ENCODE measurements around the gene RASA2. TPM values are rescaled to one million over a fixed set of nuclear protein-coding genes. Genes with fewer than 3 reads are reported as not detected.
A peak's percentile ranks its signal among the peaks of the same experiment; 100 is the strongest.

The RASA2 gene
- total RNA-seq, 1 donor from 2014 or later = 10.0 TPM

DNA sequence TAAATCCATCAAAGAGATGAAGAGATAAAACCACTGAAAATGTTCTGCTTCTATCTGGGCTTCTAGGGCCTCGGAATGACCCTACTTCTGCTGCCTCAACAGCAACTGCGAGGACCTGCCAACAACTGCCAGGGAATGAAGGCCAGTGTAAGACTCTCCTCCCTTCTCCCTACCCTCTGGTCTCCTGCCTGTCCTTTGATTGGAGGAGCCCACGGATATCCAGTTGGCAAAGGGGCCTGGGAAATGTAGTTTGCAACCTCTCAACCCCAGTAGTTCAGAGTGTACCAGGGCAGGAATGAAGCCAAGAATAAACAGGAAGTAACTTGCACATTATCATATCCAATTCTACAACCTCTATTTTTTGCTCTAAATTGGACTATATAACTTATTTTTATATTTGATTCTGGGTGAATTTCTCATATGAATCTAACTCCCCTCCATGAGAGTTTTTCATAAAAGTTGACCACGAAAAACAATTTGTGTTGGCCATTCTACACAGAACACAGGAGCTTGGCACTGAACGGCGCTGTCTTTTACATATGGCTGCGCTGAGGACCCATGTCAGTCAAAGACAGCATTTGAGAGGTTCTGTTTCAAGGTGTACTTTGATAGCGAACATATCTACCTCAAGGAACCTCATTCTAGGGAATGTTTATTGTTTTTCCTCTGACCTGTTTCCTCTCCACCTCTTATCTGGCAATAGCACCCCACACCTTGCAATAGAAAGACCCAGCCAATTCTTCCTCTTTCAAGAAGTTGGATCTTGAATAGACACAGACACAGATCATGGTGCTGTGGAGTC lies 160.1 kb downstream of the RASA2 start:
- peak; percentile 56 for DNase-seq (ENCODE audit: low spot score)

- DNase-seq (ENCODE audit: low spot score) = no peak
Measured at GRCh38 chr3:141647562-141647915, 160.7 kb downstream of the RASA2 start.

DNA sequence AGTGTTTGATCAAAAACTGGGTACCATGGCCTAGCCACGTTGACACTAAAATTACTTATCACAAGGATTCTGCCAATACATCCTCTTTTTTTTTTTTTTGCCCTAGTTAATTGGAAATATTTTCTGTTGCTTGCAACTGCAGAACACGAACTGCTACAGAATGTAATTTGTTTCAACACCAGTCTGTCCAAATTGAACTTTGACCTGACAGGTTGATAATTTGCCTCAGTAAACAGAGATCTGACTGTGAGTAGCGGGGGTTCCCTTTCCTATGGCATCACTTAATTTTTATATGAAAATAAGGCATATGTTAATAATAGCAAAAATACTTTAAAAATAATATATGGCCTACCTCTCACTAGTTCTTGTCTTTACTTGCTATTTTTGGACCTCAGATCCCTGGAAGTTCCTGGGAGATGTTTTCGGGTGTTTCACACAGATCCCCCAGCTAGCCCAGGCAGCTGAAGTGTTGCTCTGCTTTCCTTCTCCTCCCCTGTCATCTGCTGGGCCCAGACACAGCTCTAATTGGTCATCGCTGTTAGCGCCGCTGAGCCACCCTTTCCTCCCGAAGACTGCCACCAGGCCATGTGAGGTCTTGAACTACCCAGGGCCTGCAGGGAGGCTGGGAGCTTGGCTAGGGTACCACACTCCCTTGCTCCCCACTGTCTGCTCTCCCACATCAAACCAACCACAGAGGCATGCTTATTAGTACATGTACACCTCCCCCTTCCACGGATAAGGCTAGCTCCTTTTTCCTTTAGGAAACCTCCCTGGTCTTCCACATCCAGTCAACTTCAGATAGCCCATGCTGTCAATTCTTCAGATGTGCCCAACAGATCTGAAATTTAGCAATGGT lies 161.5 kb downstream of the RASA2 start:
- DNase-seq (ENCODE audit: low spot score) = no peak

DNA sequence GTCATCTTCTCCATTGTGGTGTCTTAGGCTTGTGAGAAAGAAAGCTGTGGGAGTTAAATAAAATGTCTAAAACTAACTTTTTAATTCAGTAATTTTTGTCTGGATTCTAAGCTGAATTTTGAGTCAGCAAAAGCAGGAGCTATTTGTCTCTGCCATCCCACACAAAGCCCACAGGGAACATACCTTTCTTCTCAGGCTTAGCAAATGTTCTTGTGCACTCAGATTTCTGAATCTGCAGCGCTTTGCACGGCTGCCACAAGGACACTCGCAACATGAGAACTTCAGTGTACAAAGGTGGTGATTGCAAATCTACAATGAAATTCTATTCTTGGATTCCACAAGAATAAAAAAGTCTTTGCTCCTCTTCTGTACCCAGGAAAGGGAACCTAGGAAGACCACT lies 163.0 kb downstream of the RASA2 start:
- no peak for DNase-seq (ENCODE audit: low spot score)

- no peak for DNase-seq (ENCODE audit: low spot score)
Measured at GRCh38 chr3:141650783-141651182, 164.0 kb downstream of the RASA2 start.

DNA sequence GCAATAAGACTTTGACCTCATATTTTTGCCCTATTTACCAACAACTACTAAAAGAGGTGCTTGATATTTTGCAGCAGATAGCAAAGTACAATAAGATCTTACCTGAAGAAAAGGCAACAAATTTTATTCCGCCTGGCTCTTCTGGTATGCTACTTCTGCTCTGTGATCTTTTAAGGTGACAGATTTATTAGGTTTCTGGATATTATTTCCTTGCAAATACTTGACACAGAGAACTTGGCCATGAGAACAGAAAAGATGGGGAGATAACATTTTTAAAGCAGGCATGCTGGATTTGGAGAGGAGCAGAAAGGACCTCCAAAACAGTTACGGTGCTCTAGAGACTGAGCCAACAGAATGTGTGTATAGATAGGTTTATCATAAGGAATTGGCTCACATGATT lies 164.6 kb downstream of the RASA2 start:
- no peak for DNase-seq (ENCODE audit: low spot score)

DNA sequence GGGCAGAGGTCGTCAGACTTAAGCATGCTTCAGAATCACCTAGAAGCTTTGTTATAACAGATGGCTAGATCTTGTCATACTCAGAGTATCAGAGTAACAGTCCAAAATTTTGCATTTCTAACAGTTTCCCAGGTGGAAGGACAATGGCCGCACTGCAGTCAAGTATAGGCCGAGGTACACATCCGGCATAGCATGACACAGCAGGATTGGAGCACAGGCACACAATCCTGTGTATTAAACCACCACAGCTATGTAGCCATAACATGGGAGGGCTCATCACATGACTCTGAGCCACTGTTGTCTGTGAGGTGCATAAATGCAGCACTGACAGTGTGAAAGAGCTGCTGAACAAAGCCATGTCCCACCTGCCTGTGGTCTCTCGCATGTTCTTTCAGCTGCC lies 165.5 kb downstream of the RASA2 start:
- no peak for DNase-seq (ENCODE audit: low spot score)

DNA sequence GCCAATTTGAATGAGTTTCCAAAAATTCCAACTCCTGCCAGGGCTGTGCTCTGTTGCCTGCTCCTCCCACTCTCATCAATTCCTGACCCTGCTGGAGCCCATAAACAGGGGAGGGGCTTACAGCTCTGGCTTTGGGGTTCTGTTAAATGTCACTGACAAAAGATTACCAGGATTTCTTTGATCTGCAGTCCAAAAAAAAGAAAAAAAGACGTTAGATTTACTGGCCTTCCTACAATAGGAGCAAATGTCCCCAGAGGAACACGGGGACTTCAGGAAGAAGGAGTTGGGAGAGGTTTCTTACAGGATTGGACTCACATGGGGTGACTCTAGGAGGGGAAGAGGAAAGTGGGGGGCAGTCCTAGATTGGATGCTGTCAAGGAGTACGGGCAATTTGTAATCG lies 167.0 kb downstream of the RASA2 start:
- DNase-seq (ENCODE audit: low spot score) = no peak

GRCh38 chr3:141655801-141656200 lies 169.0 kb downstream of the RASA2 start:
- no peak for DNase-seq (ENCODE audit: low spot score)

DNA sequence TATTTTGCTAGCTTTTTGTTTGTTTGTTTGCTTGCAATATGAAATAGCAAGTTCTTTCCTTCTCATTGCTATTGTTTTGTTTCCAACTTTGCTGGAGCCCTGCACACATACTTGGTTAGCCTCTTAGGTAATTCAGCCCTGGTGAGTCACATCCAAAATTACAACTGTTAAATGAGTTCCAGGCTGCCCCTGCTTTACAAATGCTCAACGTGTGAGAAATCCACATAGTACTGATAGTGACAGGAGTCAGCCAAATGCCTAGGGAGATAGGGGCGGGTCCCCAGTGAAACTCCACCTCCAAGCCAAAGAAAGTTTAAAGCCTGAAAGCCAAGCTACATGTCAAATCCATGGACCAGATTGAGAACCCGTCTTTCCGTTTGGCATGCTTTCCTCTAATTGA lies 169.9 kb downstream of the RASA2 start:
- DNase-seq (ENCODE audit: low spot score) = no peak

- DNase-seq (ENCODE audit: low spot score) = no peak
Measured at GRCh38 chr3:141657516-141657915, 170.7 kb downstream of the RASA2 start.

GRCh38 chr3:141659821-141660613 lies 173.2 kb downstream of the RASA2 start:
- DNase-seq (ENCODE audit: low spot score) = peak; percentile 37

- no peak for DNase-seq (ENCODE audit: low spot score)
Measured at GRCh38 chr3:141660614-141660947, 173.8 kb downstream of the RASA2 start.

DNA sequence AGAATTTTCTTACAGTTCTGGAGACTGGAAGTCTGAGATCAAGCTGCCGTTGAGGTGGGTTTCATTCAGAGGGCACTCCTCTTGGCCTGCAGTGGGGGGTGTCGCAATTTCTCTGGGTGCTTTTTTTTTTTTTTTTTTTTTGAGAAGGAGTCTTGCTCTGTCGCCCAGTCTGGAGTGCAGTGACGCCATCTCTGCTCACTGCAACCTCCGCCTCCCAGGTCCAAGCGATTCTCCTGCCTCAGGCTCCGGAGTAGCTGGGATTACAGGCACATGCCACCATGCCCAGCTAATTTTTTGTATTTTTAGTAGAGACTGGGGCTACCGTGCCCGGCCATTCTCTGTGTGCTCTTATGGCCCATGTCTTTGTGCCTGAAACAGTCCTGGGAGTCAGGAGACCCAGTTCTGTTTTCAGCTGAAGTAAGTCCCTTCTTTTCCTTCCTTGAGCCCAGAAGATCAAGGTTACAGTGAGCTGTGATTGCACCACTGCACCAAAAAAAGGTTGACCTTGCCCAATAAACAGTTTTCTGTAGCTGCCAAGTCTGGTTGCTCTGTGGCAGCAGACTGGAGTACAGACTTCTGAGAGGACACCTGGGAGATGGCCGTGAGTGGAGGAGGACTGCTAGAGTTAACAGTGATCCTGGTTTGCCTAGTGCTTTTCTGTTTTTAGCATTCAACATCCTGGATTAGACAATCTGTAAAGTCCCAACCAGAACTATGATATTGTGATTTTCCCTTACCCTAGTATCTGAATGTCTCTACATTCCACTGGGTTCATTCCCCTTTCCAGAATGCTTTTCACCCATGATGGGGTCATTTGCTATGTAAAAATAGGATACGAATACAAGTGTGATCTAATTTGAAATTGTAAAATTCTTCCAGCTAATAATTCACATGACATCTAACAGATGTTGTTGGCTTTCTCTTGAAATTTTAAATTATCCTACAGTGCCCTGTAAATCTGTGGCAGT lies 174.7 kb downstream of the RASA2 start:
- DNase-seq (ENCODE audit: low spot score) = no peak

DNA sequence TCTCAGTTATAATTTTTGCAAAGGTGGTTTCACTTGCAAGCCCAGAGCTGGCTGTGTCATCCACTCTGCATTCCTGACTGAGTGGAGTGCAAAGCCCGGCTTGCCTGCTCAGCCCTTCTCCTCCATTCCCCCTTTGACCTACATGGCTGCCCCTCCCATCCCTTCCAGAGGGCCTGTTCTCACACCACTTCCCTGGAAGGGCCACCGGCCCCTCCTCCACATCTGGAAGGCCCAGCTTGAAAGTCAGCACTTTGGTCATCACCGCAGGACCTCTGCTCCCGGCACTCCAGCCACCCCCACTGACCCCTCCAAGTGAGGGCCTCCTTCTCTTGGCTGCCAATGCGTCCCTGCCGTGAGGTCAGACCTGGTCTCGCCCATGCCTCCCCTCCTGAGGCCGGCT lies 177.2 kb downstream of the RASA2 start:
- no peak for DNase-seq (ENCODE audit: low spot score)

Other genes with a start within 250 kb of the RASA2 start
- gene ZBTB38, start 118.5 kb upstream of the RASA2 start, total RNA-seq = 159 TPM